Stimulated activated CD4-positive, alpha-beta T cell treated with anti-CD3 and anti-CD28 coated beads, Interleukin-1b, Interleukin-23, amount 100 ng/mL, for 48 hours (primary cell): ENCODE results near the gene CAMKV.
"Not testable (repeated sequence)": the region's sequence is repeated elsewhere in the genome, so short reads cannot be mapped to it uniquely, and the experiment has no call there.

ENCODE experiments used
- DNase-seq: peaks from one replicate; pipeline ENCODE4 v3.0.0-alpha.2; 2020

CAMKV gene, protein sequence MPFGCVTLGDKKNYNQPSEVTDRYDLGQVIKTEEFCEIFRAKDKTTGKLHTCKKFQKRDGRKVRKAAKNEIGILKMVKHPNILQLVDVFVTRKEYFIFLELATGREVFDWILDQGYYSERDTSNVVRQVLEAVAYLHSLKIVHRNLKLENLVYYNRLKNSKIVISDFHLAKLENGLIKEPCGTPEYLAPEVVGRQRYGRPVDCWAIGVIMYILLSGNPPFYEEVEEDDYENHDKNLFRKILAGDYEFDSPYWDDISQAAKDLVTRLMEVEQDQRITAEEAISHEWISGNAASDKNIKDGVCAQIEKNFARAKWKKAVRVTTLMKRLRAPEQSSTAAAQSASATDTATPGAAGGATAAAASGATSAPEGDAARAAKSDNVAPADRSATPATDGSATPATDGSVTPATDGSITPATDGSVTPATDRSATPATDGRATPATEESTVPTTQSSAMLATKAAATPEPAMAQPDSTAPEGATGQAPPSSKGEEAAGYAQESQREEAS

GRCh38 chr3:49869525-49870126, at the start of gene CAMKV:
CAMKV (minus strand) TSS chr3:49869906; CDS start chr3:49862388, 7,518 bp downstream.
- peak; percentile 22 for DNase-seq

- DNase-seq: not testable (repeated sequence)
These were observed 48.3 kb upstream of the CAMKV start for GRCh38 chr3:49917806-49918590.

- DNase-seq: no peak
These were observed 47.0 kb upstream of the CAMKV start for GRCh38 chr3:49916686-49917085.

DNA sequence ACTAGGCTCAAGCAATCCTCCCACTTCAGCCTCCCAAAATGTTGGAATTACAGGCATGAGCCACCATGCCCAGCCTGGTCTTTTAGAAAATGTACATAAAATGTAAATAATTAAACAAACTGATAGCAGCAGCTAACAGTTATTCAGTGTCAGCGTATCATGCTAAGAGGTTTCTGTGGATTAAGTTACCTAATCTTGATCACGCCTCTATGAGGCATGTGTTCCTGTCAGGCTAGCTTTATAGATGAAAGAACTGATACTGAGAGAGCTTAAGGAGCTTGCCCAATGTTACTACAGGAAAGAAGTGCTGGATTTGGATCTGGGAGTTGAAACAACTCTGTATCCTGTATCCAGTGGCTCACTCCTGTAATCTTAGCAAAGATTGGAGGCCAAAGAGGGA, 45.2 kb upstream of the CAMKV start:
- DNase-seq: no peak

DNA sequence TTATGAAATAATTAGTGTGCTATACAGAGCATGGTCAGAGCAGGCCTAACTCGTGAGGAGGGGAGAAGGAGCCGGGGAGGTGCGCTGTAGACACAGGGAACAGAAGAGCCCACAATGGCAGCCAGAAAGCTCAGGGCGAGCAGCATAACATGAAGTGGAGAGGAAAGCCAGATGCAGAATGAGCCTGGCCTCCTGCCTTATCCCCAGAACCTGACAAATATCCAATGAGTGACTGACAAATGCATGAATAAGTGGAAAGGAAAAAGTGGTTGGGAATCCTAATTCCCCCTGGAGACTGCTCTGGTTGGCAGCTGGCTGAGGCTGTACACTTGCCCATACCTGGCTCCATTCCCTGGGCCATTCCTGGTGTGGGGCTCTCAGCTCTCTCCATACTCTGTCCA, 43.2 kb upstream of the CAMKV start:
- DNase-seq: no peak

GRCh38 chr3:49911611-49912010, 41.9 kb upstream of the CAMKV start:
- no peak for DNase-seq

DNA sequence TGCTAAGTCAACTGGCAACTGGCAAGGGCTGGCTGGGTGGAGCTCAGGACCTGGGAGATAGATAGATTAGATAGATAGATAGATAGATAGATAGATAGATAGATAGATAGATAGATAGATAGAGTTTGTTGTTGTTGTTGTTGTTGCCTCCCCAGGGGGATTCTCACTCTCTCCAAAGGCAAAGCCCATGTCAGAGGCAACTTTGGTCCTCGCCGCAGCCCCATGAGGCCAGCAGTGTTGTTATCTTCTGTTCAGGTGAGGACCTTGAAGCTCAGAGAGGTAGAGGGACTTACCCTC, 41.4 kb upstream of the CAMKV start:
- DNase-seq: no peak

GRCh38 chr3:49910409-49911123, 40.9 kb upstream of the CAMKV start:
- DNase-seq: no peak

DNA sequence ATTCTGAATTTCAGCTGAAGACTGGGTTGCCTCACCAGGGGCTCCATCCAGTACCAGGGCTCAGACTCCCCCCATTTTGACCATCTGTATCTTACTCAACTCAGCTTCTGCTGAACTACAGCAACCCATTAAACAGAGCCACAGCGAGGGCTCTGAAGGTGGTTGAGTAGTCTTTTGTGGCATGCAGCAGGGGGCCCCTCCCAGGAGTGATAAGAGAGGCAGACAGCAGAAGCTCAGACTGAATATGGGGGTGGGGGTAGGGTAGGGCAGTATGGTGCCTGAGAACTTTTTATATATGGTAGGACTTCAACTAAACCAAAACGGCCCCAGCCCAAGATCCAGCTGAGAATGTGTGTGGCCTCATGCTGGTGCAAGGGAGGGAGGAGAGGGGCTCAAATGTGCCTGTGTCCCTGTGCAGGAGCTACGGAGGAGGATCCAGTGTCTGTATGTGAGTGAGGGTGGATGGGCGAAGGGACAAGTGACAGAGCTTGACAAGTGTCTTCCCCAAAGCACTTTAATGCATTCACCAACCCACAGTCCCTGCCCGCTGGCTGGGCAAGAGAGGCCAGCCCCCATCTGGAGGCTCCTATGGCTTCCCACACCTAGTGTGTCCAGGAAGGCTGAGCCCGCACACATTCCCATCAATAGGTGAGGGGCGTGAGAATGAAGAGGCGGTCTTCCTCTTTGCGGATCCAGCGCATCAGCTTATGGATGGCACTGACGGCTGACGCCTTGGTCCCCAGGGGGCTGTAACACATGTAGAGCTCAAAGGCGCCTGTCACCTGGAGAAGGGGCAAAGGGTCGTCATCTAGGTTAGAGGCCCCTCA, 38.9 kb upstream of the CAMKV start:
- no peak for DNase-seq

DNA sequence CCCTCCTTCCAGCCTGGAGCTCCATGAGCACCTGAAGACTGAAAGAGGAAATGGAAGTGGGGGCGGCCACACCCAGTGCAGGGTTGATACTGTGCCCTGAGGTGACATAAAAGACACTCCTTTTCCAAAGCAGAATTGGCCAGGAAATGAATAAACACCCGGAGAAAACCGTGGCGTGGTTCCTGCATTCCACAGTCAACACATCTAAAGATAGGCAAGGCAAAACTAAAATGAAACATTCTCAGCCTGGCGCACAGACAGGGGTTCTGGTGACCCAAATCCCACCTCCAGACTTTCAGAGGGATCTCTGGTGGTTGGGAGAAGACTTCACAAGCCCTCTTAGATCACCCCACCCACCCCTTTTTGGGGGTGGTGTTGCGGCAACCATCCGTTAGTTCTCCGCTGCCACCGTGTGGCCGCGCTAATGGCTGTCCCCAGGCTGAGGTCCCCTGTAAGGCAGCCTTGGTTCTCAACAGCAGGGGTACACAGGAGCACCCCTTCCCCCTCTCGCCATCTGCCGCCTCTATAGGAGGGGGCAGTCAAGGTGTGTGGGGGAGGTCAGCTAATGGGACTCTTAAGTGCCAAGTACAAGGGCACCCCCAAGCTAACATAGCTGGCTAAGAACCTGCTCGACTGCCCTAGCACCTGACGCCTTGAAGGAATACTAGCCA, 36.5 kb upstream of the CAMKV start:
- peak; percentile 43 for DNase-seq

DNA sequence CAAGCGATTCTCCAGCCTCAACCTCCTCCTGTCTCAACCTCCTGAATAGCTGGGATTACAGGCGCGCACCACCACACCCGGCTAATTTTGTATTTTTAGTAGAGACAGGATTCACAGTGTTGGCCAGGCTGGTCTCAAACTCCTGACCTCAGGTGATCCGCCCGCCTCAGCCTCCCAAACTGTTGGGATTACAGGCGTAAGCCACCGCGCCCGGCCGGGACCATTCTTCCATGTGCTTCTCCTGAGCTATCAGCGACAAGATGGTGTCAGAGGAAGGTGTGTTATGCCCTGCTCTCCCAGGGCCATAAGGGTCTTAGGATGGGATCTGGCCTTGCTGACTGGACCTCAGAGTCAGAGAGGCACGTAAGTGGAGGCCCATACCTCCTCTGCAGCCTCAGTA, 34.7 kb upstream of the CAMKV start:
- not testable (repeated sequence) for DNase-seq

- peak; percentile 87 for DNase-seq
These were observed 34.0 kb upstream of the CAMKV start, which contains the start of gene MST1R for GRCh38 chr3:49903451-49904424. MST1R (minus strand) TSS chr3:49903873; CDS start chr3:49903609, 264 bp downstream.

GRCh38 chr3:49902511-49903345, 33.0 kb upstream of the CAMKV start:
- no peak for DNase-seq

GRCh38 chr3:49901366-49902339, 31.9 kb upstream of the CAMKV start:
- DNase-seq: no peak

DNA sequence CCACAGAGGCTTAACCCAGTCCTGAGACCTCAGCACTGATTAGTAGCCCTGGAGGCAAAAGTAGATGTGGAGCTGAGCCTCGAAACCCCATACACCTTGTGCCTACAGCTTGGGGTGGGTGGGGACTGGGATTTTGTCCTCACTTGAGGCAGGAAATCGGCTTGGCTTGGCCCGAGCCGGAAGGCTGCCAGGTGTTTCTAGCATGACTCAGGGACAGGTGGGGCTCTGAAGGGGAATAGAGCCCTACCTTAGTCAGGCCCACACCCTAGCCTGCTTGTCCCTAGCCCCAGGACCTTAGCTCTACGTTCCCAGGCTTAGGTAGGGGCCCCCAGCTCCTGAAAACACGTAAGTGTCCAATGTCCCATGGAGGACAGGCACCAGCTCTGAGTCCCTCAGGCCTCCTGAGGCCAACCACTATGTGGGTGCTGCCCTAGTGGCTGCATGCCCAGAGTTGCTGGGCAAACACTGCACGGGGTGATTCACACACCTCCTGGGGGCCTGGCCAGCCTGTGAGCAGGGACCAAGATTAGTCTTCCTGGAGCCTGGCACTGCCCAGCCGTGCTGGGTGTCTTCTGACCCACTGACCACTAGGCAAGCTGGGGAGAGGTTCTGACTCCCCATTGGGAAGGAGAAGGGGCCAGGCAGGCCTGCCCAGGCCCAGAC, 30.9 kb upstream of the CAMKV start:
- DNase-seq: no peak

DNA sequence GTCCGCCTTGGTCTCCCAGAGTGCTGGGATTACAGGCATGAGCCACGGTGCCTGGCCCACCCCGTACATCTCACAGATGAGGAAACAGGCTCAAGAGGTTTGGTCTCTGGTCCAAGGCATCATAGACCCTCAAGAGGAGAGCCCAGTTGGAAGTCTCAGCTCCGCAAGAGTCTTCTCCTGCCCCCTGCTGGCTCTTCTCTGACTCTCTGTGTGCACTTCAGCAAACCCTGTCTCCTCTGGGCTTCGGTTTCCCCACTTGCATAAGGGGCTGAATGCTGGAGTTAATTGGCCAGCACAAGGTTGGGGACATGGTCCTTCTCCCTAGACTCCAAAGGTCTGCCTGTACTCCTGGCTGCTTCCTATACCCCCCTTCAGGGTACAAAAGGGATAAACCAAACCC, 30.1 kb upstream of the CAMKV start:
- DNase-seq: no peak

DNA sequence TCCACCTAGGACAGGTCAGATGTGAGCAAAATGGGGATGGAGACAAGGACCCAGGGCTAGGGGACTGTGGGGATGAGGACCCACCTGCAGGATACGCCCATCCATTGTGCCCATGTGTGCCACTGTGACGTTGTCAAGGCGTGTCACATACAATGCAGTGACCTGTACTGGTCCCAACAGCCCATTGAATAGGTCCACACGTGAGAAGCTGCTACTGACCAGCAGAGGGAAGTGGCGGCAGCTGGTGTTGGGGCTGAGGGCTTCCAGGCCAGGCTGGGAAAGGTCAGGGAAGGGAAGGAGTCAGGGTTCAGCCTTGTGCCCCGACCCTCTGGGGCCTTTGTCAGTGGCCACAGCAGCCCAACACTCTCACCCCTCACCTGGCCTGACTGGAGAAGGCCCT, 29.3 kb upstream of the CAMKV start:
- DNase-seq: no peak
